Esophagus muscularis mucosa (tissue), 4 donors: ENCODE measurements around the gene A2M. TPM values are rescaled to one million over a fixed set of nuclear protein-coding genes. Genes with fewer than 3 reads are reported as not detected.

Experiments
- DNase-seq: peaks from one replicate; pipeline ENCODE4 v3.0.0-alpha.2; 2017; ENCODE audit errors: extremely low spot score
- H3K27ac ChIP-seq, 4 donors: fragments of 200-600 bp; sonication (generic); replicated peaks in 1 of 4; 1 replicate in 3 of 4; 2 replicates in 1 of 4; pipeline ENCODE4 v1.5.1; 2016 to 2019; ENCODE audit warnings: mild to moderate bottlenecking in 1 of 4
- H3K27me3 ChIP-seq, 4 donors: fragments of 200-600 bp; sonication (generic); one replicate each; pipeline versions ENCODE4 v1.5.1 to v1.6.0; 2016 to 2019
- H3K36me3 ChIP-seq, 4 donors: fragments of 200-600 bp; sonication (generic); one replicate each; pipeline ENCODE4 v1.5.1; 2016 to 2019
- H3K4me1 ChIP-seq, 4 donors: fragments of 200-600 bp; sonication (generic); one replicate each; pipeline ENCODE4 v1.5.1; 2016 to 2019
- H3K4me3 ChIP-seq, 4 donors: fragments of 200-600 bp; sonication (generic); 1 replicate in 2 of 4; 2 replicates in 2 of 4; pipeline ENCODE4 v1.5.1; 2016 to 2019; ENCODE audit warnings: mild to moderate bottlenecking in 4 of 4, moderate library complexity in 1 of 4
- H3K9me3 ChIP-seq, 4 donors: fragments of 200-600 bp; sonication (generic); 1 replicate in 3 of 4; 2 replicates in 1 of 4; pipeline ENCODE4 v1.5.1; 2016 to 2019
- CTCF ChIP-seq, 3 experiments: fragments of 200-600 bp in 2 of 3; fragments of 450-650 bp in 1 of 3; sonication (generic) in 2 of 3; IDR thresholded peaks; one replicate each; pipeline ENCODE4 v1.5.1; 2017 to 2019; ENCODE audit warnings: antibody characterized with exemption in 3 of 3, mild to moderate bottlenecking in 2 of 3, moderate library complexity in 1 of 3
- EP300 ChIP-seq: sonication (generic); formaldehyde crosslinking; IDR thresholded peaks from one replicate; pipeline ENCODE4 v1.6.1; 2017; ENCODE audit warnings: antibody characterized with exemption
- POLR2A ChIP-seq: fragments of 450-650 bp; IDR thresholded peaks from one replicate; pipeline ENCODE4 v1.6.1; 2017; ENCODE audit warnings: antibody characterized with exemption, moderate library complexity, mild to moderate bottlenecking, low read depth
- POLR2AphosphoS5 ChIP-seq, 2 donors: sonication (generic); formaldehyde crosslinking; IDR thresholded peaks; one replicate each; pipeline ENCODE4 v1.6.1; 2017; ENCODE audit warnings: antibody characterized with exemption in 2 of 2
- WGBS: methylation state at CpG from one replicate; pipeline ENCODE4 v1.1.5; 2018; 5-methylcytosine and 5-hydroxymethylcytosine counted together
- intact Hi-C: fragments of 100-400 bp; cut with DNase I; formaldehyde crosslinking; loops from one replicate; pipeline ENCODE4 v1.15.1; 2023
- total RNA-seq, 4 donors: library from RNA; depleted of rRNA; stranded (reverse); fragments of >200 nt; gene quantifications; one replicate each; pipeline versions ENCODE4 v1.1.0 to v1.2.1, GENCODE V29; 2016

A2M gene
- total RNA-seq, 4 donors from 2014 or later, result 271 to 678 (median 484) TPM

DNA sequence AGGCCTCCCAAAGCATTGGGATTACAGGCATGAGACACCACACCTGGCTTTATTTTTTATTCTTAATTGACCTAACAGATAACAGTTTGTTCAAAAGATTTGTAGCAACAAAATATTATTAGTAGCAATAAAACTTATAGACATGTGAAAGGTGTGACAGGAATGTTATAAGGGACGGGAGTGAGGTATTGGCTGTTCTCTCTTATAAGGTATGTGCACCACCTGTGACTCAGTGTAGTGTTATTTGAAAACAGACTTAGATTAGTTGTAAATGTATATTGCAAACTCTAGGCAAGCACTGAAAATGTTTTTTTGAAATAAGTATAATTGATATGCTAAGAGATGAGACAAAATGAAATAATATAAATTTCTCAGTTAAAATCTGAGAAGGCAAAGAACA, 68.6 kb downstream of the A2M start:
- Histone ChIP-seq H3K4me1 (peaks cover 0 to 3% (median 0%) of the 10 kb centered on the region in 4 donors), H3K4me3 (no peak overlapping the region), H3K27ac (no peak overlapping the region), H3K36me3 (no peaks in the 10 kb centered on the region), H3K27me3 (no peaks in the 10 kb centered on the region), H3K9me3 (no peaks in the 10 kb centered on the region)
- no peak for TF ChIP-seq EP300
- TF ChIP-seq POLR2AphosphoS5 (IDR thresholded peaks at IDR 0.05), result no peak
- TF ChIP-seq CTCF (IDR thresholded peaks at IDR 0.05), result no peak
- no peak for TF ChIP-seq POLR2A
- DNase-seq, result no peak
- 85% methylated on average over 1 of the region's 1 CpG for WGBS
- intact Hi-C loops, result loop anchor here (10.0 kb wide), 1 partner anchor 362 kb away; no protein-coding TSS in a partner anchor

- Histone ChIP-seq H3K4me1 (peaks cover 0 to 4% (median 2%) of the 10 kb centered on the region in 4 donors), H3K9me3 (no peaks in the 10 kb centered on the region), H3K4me3 (no peak overlapping the region), H3K27me3 (no peaks in the 10 kb centered on the region), H3K27ac (no peak overlapping the region), H3K36me3 (no peaks in the 10 kb centered on the region)
- WGBS, result 90% methylated on average over 2 of the region's 2 CpGs
- intact Hi-C loops, result loop anchor here (10.0 kb wide), 1 partner anchor 359 kb away; no protein-coding TSS in a partner anchor
- DNase-seq, result no peak
- TF ChIP-seq POLR2A, result no peak
- TF ChIP-seq EP300, result no peak
- no peak for TF ChIP-seq CTCF (IDR thresholded peaks at IDR 0.05)
- no peak for TF ChIP-seq POLR2AphosphoS5 (IDR thresholded peaks at IDR 0.05)
These were observed 72.0 kb downstream of the A2M start for GRCh38 chr12:9043766-9044165.

DNA sequence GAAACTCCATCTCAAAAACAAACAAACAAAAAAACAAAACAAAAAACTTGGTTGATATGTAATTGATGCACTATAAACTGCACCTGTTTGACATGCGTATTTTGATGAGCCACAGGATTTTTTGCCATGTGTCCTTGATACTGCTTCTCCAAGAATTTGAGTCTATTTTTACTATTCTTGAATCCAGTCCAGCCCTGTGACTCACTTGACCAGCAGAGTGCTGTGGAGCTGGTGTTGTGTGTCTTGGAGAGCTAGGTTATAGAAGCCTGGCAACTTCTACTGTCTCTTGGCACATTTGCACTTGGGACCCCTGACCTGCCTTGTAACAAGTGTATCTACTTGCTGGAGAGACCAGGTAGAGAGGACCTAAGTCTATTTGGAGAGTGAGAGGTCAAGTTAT, 74.4 kb downstream of the A2M start:
- Histone ChIP-seq H3K9me3 (no peaks in the 10 kb centered on the region), H3K36me3 (no peaks in the 10 kb centered on the region), H3K27me3 (no peaks in the 10 kb centered on the region), H3K4me1 (peaks cover 0 to 4% (median 2%) of the 10 kb centered on the region in 4 donors), H3K27ac (no peak overlapping the region), H3K4me3 (no peak overlapping the region)
- intact Hi-C loops, result loop anchor here (10.0 kb wide), 1 partner anchor 357 kb away; no protein-coding TSS in a partner anchor
- no peak for TF ChIP-seq CTCF (IDR thresholded peaks at IDR 0.05)
- no peak for TF ChIP-seq POLR2A
- no peak for TF ChIP-seq POLR2AphosphoS5 (IDR thresholded peaks at IDR 0.05)
- TF ChIP-seq EP300, result no peak
- 39% methylated on average over 1 of the region's 1 CpG for WGBS
- DNase-seq, result no peak

DNA sequence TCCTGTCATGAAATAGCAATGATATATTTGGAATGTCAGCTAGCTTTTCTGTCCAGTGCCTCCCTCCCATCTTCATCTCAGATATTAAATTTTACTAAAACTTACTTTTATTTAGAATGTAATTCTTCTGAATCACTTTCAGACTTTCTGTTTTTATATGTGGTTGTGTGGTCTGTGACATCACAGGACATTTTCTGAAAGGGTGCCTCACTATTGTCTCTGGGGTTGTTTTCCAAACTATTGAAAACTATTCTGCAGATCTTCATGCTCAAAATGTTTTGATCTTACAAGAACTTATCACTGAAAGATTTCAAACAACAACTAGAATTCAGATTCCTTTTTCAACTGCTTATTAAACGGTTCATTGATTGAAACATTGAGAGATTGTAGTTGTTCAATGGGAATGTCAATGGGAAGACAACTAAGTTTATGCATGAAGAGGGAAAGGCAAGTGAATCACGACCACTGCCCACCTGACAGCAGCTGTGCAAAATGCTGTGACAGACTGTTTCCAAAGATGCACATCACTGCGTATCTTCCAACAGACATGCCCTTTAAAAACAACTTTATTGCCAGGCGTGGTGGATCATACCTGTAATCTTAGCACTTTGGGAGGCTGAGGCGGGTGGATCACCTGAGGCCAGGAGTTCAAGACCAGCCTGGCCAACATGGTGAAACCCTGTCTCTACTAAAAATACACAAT, 75.1 kb downstream of the A2M start:
- no peaks in the 10 kb centered on the region for H3K9me3 ChIP-seq
- H3K4me3 ChIP-seq, result no peak overlapping the region
- WGBS, result 88% methylated on average over 5 of the region's 5 CpGs
- DNase-seq, result no peak
- H3K27ac ChIP-seq, result no peak overlapping the region
- intact Hi-C loops, result loop anchor here (10.0 kb wide), 1 partner anchor 356 kb away; no protein-coding TSS in a partner anchor
- H3K36me3 ChIP-seq, result no peaks in the 10 kb centered on the region
- no peak for TF ChIP-seq CTCF (IDR thresholded peaks at IDR 0.05)
- no peak for TF ChIP-seq EP300
- TF ChIP-seq POLR2A, result no peak
- no peak for TF ChIP-seq POLR2AphosphoS5 (IDR thresholded peaks at IDR 0.05)
- no peaks in the 10 kb centered on the region for H3K27me3 ChIP-seq
- peaks cover 0 to 4% (median 2%) of the 10 kb centered on the region in 4 donors for H3K4me1 ChIP-seq
